ENCODE results near the gene RAPGEF3.

GRCh38 chr12:47748507-47748828, 10.2 kb downstream of the RAPGEF3 start:
- TF ChIP-seq CTCF (IDR thresholded peaks at IDR 0.05) (no peak), POLR2A (IDR thresholded peaks at IDR 0.05) (no peak)
